ENCODE measurements around the gene EVA1A.

The EVA1A gene

GRCh38 chr2:75537658-75538057 lies 23.1 kb downstream of the EVA1A start:
- H3K27me3 ChIP-seq = no peaks in the 10 kb centered on the region
- intact Hi-C loops (cut with DNase I; ENCODE audit: low total_unique reads) = no loop called here
- H3K9me3 ChIP-seq = no peaks in the 10 kb centered on the region
- no peak overlapping the region for H3K4me3 ChIP-seq
- H3K4me1 ChIP-seq = no peaks in the 10 kb centered on the region
- H3K36me3 ChIP-seq = no peaks in the 10 kb centered on the region
- no peak for DNase-seq
- TF ChIP-seq CTCF (IDR thresholded peaks at IDR 0.05) = no peak
- no peak overlapping the region for H3K27ac ChIP-seq

GRCh38 chr2:75533135-75533534 lies 27.6 kb downstream of the EVA1A start:
- no peak for DNase-seq
- TF ChIP-seq CTCF (IDR thresholded peaks at IDR 0.05) = no peak
- H3K27me3 ChIP-seq = peaks cover 0 to 4% of the 10 kb centered on the region in 2 donors
- H3K36me3 ChIP-seq = no peaks in the 10 kb centered on the region
- no peaks in the 10 kb centered on the region for H3K9me3 ChIP-seq
- H3K4me1 ChIP-seq = no peaks in the 10 kb centered on the region
- intact Hi-C loops (cut with DNase I; ENCODE audit: low total_unique reads) = no loop called here
- H3K27ac ChIP-seq = no peak overlapping the region
- no peak overlapping the region for H3K4me3 ChIP-seq

- Histone ChIP-seq H3K27me3 (peaks cover 0 to 4% of the 10 kb centered on the region in 2 donors), H3K27ac (no peak overlapping the region), H3K4me3 (no peak overlapping the region), H3K36me3 (no peaks in the 10 kb centered on the region), H3K9me3 (no peaks in the 10 kb centered on the region), H3K4me1 (no peaks in the 10 kb centered on the region)
- intact Hi-C loops (cut with DNase I; ENCODE audit: low total_unique reads) = no loop called here
- DNase-seq = no peak
- no peak for TF ChIP-seq CTCF (IDR thresholded peaks at IDR 0.05)
Observed at GRCh38 chr2:75532488-75532887, 28.3 kb downstream of the EVA1A start.

- Histone ChIP-seq H3K4me3 (no peak overlapping the region), H3K27me3 (peaks cover 0 to 4% of the 10 kb centered on the region in 2 donors), H3K4me1 (no peaks in the 10 kb centered on the region), H3K27ac (no peak overlapping the region), H3K9me3 (no peaks in the 10 kb centered on the region), H3K36me3 (no peaks in the 10 kb centered on the region)
- no peak for DNase-seq
- intact Hi-C loops (cut with DNase I; ENCODE audit: low total_unique reads) = no loop called here
- TF ChIP-seq CTCF (IDR thresholded peaks at IDR 0.05) = no peak
Observed at GRCh38 chr2:75528221-75528977, 32.3 kb downstream of the EVA1A start.

- H3K4me1 ChIP-seq = no peaks in the 10 kb centered on the region
- TF ChIP-seq CTCF (IDR thresholded peaks at IDR 0.05) = no peak
- no peak for DNase-seq
- no peaks in the 10 kb centered on the region for H3K36me3 ChIP-seq
- no peaks in the 10 kb centered on the region for H3K9me3 ChIP-seq
- intact Hi-C loops (cut with DNase I; ENCODE audit: low total_unique reads) = no loop called here
- H3K27ac ChIP-seq = no peak overlapping the region
- peaks cover 0 to 4% of the 10 kb centered on the region in 2 donors for H3K27me3 ChIP-seq
- no peak overlapping the region for H3K4me3 ChIP-seq
Observed at GRCh38 chr2:75527676-75528075, 33.1 kb downstream of the EVA1A start.
